Small intestine (tissue), 7 donors: ENCODE measurements around the gene DCTPP1. TPM values are rescaled to one million over a fixed set of nuclear protein-coding genes. Genes with fewer than 3 reads are reported as not detected.
A peak's percentile ranks its signal among the peaks of the same experiment; 100 is the strongest.

ENCODE experiments used
- DNase-seq, 2 donors: peaks; one replicate each; pipeline versions ENCODE4 v3.0.0 to v3.0.0-alpha.2; 2013
- FAIRE-seq: peaks from 2 replicates; lab custom pipeline; 2012; peaks lifted over from hg19 to GRCh38; lab: Jason Lieb, UNC
- H3K27ac ChIP-seq, 3 donors: one replicate each; pipeline ENCODE4 v1.5.1; 2013; ENCODE audit warnings: low read length in 2 of 3, mild to moderate bottlenecking in 2 of 3, control low read depth in 1 of 3, inconsistent platforms in 1 of 3, low read depth in 1 of 3, moderate library complexity in 1 of 3
- H3K27me3 ChIP-seq, 3 donors: one replicate each; pipeline ENCODE4 v1.6.1; 2013; ENCODE audit warnings: low read length in 3 of 3, inconsistent platforms in 1 of 3; ENCODE audit not compliant: control insufficient read depth in 3 of 3, insufficient read depth in 3 of 3
- H3K36me3 ChIP-seq, 3 donors: one replicate each; pipeline ENCODE4 v1.6.1; 2013; ENCODE audit warnings: low read length in 3 of 3, inconsistent platforms in 1 of 3, low read depth in 1 of 3, mild to moderate bottlenecking in 1 of 3, moderate library complexity in 1 of 3; ENCODE audit not compliant: control insufficient read depth in 3 of 3, insufficient read depth in 2 of 3
- H3K4me1 ChIP-seq, 3 donors: one replicate each; pipeline ENCODE4 v1.6.1; 2013; ENCODE audit warnings: low read length in 2 of 3, inconsistent platforms in 1 of 3, low read depth in 1 of 3, mild to moderate bottlenecking in 1 of 3, moderate library complexity in 1 of 3; ENCODE audit not compliant: control insufficient read depth in 3 of 3, insufficient read depth in 2 of 3
- H3K4me3 ChIP-seq, 3 donors: one replicate each; pipeline ENCODE4 v1.5.1; 2013; ENCODE audit warnings: low read length in 3 of 3, control low read depth in 1 of 3, inconsistent platforms in 1 of 3, low read depth in 1 of 3, mild to moderate bottlenecking in 1 of 3, moderate library complexity in 1 of 3
- H3K9me3 ChIP-seq, 2 donors: one replicate each; pipeline ENCODE4 v1.6.1; 2013; ENCODE audit warnings: low read depth in 1 of 2, low read length in 1 of 2; ENCODE audit not compliant: control insufficient read depth in 2 of 2, insufficient read depth in 1 of 2
- WGBS, 3 donors: extraction: QIAGEN DNeasy Blood & Tissue Kit; methylation state at CpG; one replicate each; pipeline ENCODE4 v1.1.7; 2013; 5-methylcytosine and 5-hydroxymethylcytosine counted together
- polyA plus RNA-seq, 4 donors: library from polyadenylated mRNA; stranded (reverse) in 3 of 4; unstranded in 1 of 4; fragments of 200-250 nt in 3 of 4; fragments of 120-200 nt in 1 of 4; gene quantifications; one replicate each; pipeline versions ENCODE4 v1.2.1 to v1.2.3, GENCODE V29; 2013
- donor health status: healthy with polysubstance abuse.
- donor health status: control.
- donor health status: control.
- donor health status: Bipolar disorder and iron deficiency.
- donor health status: healthy.

The DCTPP1 gene
- polyA plus RNA-seq, 4 donors = 42.4 to 116 (median 58.9) TPM

GRCh38 chr16:30434852-30435251 is 5.0 kb upstream of the DCTPP1 start:
- WGBS, 3 donors = 66 to 80% (median 70%) methylated on average over 4 of the region's 4 CpGs

GRCh38 chr16:30430428-30430970 is 669 bp upstream of the DCTPP1 start:
- Histone ChIP-seq H3K4me3 (peak overlapping the region in 1 of 3 donors; percentile 81), H3K27me3 (no peaks in the 10 kb centered on the region), H3K4me1 (peaks cover 0 to 13% (median 7%) of the 10 kb centered on the region in 3 donors), H3K36me3 (peaks cover 0 to 25% (median 2%) of the 10 kb centered on the region in 3 donors), H3K27ac (peak overlapping the region; percentile 67 to 74 (median 67)), H3K9me3 (no peaks in the 10 kb centered on the region)
- 51 to 59% (median 57%) methylated on average over 17 to 19 of the region's 19 CpGs for WGBS, 3 donors
- no peak for FAIRE-seq
- DNase-seq = peak in 1 of 2 donors; percentile 35

More at GRCh38 chr16:30434852-30435251, 5.0 kb upstream of the DCTPP1 start:
- no peaks in the 10 kb centered on the region for H3K36me3 ChIP-seq
- DNase-seq = no peak
- H3K27ac ChIP-seq = no peak overlapping the region
- no peak for FAIRE-seq
- H3K9me3 ChIP-seq = no peaks in the 10 kb centered on the region
- H3K4me1 ChIP-seq = peaks cover 0 to 7% (median 2%) of the 10 kb centered on the region in 3 donors
- H3K4me3 ChIP-seq = no peak overlapping the region
- no peaks in the 10 kb centered on the region for H3K27me3 ChIP-seq

- FAIRE-seq = no peak
- WGBS, 3 donors = 0 to 1% (median 1%) methylated on average over 11 of the region's 11 CpGs
- no peaks in the 10 kb centered on the region for H3K27me3 ChIP-seq
Observed at GRCh38 chr16:30429418-30429677, 482 bp downstream of the DCTPP1 start.

GRCh38 chr16:30428055-30428454 is 1.8 kb downstream of the DCTPP1 start:
- H3K36me3 ChIP-seq = peaks cover 4 to 48% (median 10%) of the 10 kb centered on the region in 3 donors
- no peaks in the 10 kb centered on the region for H3K27me3 ChIP-seq
- H3K4me3 ChIP-seq = no peak overlapping the region
- DNase-seq (no peak), FAIRE-seq (no peak)
- WGBS, 3 donors = 90 to 94% (median 91%) methylated on average over 4 of the region's 4 CpGs
- H3K4me1 ChIP-seq = peaks cover 0 to 13% (median 7%) of the 10 kb centered on the region in 3 donors
- H3K9me3 ChIP-seq = no peaks in the 10 kb centered on the region
- H3K27ac ChIP-seq = no peak overlapping the region

More at GRCh38 chr16:30429418-30429677, 482 bp downstream of the DCTPP1 start:
- H3K36me3 ChIP-seq = peaks cover 2 to 36% (median 3%) of the 10 kb centered on the region in 3 donors
- H3K9me3 ChIP-seq = no peaks in the 10 kb centered on the region
- peaks cover 0 to 13% (median 7%) of the 10 kb centered on the region in 3 donors for H3K4me1 ChIP-seq
- DNase-seq = peak in 1 of 2 donors; percentile 56
- peak overlapping the region; percentile 73 to 87 (median 81) for H3K4me3 ChIP-seq
- H3K27ac ChIP-seq = peak overlapping the region; percentile 66 to 88 (median 67)

GRCh38 chr16:30421010-30421409 is 8.8 kb downstream of the DCTPP1 start:
- Histone ChIP-seq H3K4me3 (no peak overlapping the region), H3K27ac (no peak overlapping the region), H3K36me3 (peaks cover 4 to 66% (median 10%) of the 10 kb centered on the region in 3 donors), H3K9me3 (no peaks in the 10 kb centered on the region), H3K4me1 (peaks cover 0 to 8% (median 0%) of the 10 kb centered on the region in 3 donors), H3K27me3 (no peaks in the 10 kb centered on the region)
- 50 to 69% (median 52%) methylated on average over 5 of the region's 5 CpGs for WGBS, 3 donors
- DNase-seq (no peak), FAIRE-seq (no peak)

GRCh38 chr16:30418350-30419181 is 11.3 kb downstream of the DCTPP1 start:
- H3K9me3 ChIP-seq = no peaks in the 10 kb centered on the region
- no peaks in the 10 kb centered on the region for H3K27me3 ChIP-seq
- peak overlapping the region; percentile 81 to 90 (median 84) for H3K27ac ChIP-seq
- no peak for FAIRE-seq
- peak overlapping the region; percentile 21 to 72 (median 36) for H3K4me3 ChIP-seq
- DNase-seq = no peak
- WGBS, 3 donors = 54 to 61% (median 59%) methylated on average over 29 to 31 of the region's 31 CpGs
- H3K4me1 ChIP-seq = peaks cover 0 to 8% (median 0%) of the 10 kb centered on the region in 3 donors
- H3K36me3 ChIP-seq = peaks cover under 1 to 51% (median 2%) of the 10 kb centered on the region in 3 donors

- H3K27me3 ChIP-seq = no peaks in the 10 kb centered on the region
- peak overlapping the region; percentile 42 to 72 (median 44) for H3K4me3 ChIP-seq
- H3K27ac ChIP-seq = peak overlapping the region; percentile 81 to 90 (median 84)
- DNase-seq (peak; percentile 94 to 97), FAIRE-seq (no peak)
- 0 to 1% (median 1%) methylated on average over 89 to 140 of the region's 140 CpGs for WGBS, 3 donors
- peaks cover 0 to 46% (median 0%) of the 10 kb centered on the region in 3 donors for H3K36me3 ChIP-seq
- H3K4me1 ChIP-seq = peaks cover 0 to 8% (median 0%) of the 10 kb centered on the region in 3 donors
- H3K9me3 ChIP-seq = no peaks in the 10 kb centered on the region
Observed at GRCh38 chr16:30417529-30418349, 12.1 kb downstream of the DCTPP1 start.
